HuH-7 (cell line): ENCODE measurements around the gene CAAP1.
A peak's percentile ranks its signal among the peaks of the same experiment; 100 is the strongest.
"Not testable (repeated sequence)": the region's sequence is repeated elsewhere in the genome, so short reads cannot be mapped to it uniquely, and the experiment has no call there.

Experiments used
- DNase-seq: peaks from one replicate; pipeline ENCODE4 v3.0.0; 2011; ENCODE audit warnings: low spot score

Gene CAAP1, protein sequence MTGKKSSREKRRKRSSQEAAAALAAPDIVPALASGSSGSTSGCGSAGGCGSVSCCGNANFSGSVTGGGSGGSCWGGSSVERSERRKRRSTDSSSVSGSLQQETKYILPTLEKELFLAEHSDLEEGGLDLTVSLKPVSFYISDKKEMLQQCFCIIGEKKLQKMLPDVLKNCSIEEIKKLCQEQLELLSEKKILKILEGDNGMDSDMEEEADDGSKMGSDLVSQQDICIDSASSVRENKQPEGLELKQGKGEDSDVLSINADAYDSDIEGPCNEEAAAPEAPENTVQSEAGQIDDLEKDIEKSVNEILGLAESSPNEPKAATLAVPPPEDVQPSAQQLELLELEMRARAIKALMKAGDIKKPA

DNA sequence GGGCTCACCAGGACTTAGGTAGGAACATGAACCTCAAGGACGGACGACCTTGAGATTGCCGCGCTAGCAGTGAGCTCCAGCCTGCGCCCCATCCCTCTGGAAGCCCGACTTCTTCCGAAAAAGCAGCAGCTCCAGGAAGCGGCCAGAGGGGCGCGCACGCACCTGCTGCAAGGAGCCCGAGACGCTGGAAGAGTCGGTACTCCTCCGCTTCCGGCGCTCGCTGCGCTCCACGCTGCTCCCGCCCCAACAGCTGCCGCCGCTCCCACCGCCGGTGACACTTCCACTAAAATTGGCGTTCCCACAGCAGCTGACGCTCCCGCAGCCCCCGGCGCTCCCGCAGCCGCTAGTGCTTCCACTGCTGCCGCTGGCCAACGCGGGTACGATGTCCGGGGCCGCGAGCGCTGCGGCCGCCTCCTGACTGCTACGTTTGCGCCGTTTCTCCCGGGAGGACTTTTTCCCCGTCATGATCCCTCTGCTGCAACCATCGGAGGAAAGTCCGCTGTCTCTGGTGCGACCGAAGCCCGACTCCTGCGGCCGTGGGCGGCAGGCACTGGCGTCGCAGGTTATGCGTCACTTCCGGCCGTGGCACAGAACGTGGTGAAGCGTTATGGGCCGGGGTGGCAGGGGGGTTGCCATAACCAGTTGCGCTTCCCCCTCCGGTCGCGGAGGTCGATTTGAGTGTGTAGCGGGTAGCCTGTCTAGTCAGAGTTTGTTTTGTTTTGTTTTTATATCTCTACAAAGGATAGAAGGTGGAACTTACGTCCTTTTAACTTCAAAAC is at the start of gene CAAP1:
Gene CAAP1 (minus strand): TSS at position 552 of the 779 bp plus-strand sequence. CDS start 87 bp downstream, at position 465.
- DNase-seq = peak; percentile 77

DNA sequence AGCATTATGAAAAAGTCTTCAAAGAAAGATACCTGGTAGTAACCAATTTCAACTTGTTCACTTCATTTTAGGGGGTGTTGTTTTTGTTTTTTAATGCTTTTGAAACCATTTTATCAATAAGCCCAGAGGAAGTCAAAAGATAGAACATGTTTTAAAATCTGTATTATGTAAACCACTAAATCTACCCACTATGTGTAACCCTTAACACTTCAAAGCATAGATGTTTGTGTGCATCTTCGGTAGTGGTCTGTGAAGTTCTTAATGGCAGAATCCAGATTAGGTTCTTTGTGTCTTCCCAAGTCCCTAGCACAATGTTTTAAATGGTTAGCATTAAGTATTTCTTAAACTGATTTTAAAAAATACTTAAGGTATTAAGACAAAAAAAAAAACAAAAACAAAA is 48.2 kb upstream of the CAAP1 start:
- DNase-seq = no peak

DNA sequence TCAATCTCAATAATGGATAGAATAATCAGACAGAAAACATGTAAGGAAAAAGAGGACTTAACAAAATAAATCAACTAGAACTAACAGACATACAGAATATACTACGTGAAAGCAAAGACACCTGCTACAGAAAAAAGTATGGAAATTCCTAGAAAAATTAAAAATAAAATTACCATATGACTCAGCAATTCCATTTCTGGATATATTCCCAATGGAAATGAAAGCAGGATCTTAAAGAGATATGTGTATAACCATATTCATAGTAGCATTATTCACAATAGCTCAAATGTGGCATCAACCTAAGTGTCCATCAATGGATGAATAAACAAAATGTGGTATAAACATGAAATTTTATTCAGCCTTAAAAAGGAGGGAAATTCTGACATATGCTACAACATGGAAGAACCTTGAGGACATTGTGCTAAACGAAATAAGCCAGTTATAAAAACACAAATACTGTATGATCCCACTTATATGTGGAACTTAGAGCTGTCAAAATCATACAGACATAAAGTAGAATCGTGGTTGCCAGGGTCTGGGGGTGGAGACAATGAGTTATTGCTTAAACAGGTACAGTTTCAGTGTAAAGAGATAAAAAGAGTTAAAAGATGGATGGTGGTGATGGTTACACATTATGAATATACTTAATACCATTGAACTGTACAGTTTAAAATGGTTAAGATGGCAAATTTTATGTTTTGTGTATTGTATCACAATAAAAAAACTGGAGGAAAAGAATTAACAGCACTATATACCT is 47.5 kb upstream of the CAAP1 start:
- DNase-seq = no peak

DNA sequence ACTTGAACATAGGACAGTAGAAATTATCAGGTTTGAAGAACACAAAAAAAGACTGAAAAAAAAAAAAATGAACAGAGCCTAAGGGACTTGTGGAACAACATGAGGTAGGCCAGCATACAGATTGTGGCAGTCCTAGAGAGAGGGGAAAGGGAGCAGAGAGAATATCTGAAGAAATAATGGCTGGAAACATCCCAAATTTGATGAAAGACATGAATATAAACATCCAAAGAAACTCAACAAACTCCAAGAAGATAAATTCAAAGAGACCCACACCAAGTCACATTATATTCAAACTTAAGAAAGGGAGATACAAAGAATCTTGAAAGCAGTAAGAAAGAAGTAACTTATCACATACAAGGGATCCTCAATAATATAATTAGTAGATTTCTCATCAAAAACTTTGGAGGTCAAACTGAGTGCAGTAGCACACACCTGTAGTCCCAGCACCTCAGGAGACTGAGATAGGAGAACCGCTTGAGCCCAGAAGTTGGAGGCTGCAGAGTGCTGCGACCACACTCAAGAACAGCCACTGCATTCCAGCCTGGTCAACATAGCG is 45.3 kb upstream of the CAAP1 start:
- no peak for DNase-seq

DNA sequence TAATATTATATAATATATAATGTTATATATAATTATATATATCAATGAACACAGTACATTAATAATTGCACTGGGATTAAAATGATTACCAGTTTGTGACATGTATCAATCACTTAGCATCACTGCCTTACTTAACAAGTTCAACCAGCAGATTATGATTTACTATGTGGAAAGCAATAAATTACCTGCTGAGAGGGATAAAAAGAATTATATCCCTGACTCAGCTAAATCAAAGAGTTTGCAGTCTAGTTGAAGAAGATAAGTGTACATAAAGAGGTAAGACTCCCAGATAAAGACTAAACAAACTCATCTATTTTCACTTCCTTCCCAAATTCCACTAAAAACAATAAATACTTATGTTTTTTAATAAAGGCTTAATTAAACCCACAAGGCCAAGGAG is 43.2 kb upstream of the CAAP1 start:
- DNase-seq = no peak

DNA sequence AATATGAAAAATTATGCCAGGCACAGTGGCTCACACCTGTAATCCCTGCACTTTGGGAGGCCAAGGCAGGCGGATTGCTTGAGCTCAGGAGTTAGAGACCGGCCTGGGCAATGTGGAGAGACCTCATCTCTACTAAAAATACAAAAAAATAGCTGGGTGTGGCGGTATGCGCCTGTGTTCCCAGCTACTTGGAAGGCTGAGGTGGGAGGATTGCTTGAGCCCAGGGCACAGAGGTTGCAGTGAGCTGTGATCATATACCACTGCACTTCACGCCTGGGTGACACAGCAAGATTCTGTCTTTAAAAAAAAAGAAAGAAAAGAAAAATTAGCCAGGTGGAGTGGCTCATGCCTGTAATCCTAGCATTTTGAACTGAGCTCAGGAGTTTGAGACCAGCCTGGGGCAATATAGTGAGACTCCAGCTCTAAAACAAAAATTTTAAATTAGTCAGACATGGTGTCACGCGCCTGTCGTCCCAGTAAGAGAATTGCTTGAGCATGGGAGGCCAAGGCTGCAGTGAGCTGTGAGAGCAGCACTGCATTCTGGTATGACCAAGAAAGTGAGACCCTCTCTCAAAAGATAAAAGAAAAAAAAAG is 36.4 kb upstream of the CAAP1 start:
- DNase-seq = no peak

DNA sequence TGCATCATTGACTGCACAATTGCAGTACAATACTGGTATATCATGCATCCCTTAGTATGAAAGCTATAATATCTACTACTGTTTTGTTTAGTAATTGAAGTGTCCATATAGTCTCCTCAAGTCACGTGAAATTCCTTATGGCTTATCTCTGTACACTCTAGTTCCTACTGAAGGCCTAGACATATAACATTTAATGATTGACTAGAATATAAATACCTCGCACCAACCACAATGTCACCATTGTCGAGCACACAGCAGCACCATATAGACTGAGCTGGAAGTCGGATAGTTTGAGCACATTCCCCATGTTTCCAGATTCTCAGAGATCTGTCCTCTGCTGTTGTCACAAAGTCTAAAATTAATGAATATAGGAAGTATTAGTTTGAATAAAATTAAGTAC is 33.0 kb upstream of the CAAP1 start:
- no peak for DNase-seq

DNA sequence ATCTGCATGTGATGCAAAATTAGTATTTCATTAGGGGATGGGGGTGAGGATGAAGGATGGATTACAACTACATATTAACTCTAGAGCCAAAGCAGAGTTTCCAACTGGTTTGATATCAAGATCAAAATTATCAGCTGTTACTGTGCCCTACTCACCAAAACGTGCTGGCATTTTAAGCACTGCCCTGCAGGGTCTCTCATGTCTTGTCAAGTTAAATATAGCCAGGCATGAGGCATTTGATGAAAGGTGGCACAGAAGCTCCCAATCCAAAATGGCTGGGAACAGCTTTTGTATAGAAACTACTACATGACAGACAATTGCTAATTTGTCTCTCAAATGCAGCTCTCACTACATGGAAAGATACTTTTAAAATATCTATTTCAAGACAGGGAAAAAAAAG is 27.1 kb upstream of the CAAP1 start:
- DNase-seq = no peak

DNA sequence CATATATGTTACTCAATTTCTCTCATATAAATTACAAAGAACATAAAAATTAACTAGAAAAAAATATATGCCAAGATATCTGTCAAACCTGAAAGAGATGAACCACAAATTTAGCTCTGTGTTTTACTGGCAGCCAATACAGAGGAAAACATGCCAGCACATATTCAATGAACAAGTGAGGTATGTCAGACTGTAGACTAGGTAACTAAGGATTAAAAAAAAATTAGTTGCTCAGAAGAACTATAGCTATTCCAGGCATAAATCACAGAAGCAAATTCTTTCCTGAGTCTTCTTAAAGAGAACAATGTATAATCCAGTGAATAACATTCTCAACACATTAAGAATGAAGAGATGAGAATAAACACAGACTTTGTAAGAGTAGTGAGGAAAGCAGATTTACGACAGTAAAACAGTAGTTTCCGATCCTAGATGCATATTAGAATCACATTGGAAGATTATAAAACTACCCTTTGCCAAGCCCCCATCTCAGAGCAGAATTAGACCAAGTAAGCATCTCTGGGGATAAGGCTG is 20.6 kb upstream of the CAAP1 start:
- DNase-seq = no peak

DNA sequence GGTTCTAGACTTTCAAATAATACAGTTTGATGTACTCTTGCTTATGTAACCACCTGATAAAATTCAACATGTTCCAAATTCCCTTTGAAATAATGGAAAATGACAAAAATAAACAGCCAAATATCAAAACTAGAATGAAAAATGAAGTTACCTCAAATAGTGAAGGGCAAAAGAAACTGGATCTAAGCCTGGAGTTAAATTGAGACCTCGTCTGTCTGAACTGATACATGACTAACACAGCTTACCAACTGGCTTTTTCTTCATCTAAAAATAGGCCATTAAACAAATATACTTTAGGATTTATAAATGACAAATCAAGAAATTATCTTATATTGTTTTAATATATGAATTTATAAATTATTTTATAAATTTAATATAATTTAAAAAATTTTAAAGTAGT is 12.1 kb upstream of the CAAP1 start:
- no peak for DNase-seq

DNA sequence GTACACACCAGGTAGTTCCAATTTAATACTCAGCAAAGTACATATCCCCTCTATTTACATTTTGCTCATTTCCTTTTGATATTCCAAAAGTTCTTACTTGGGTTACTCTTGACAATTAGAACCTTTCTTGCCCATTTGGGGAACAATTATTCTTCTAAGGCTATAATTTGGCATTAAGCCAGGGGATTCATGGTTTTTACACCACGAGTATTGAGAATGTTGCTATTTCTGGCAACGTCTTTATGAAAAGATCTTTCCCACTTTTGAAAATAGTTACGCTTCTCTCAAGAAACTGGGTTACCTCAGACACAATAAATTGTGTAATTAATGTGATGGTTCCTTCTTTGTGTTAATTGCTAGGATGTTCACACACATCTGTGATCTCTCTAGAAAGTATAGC is 11.5 kb upstream of the CAAP1 start:
- no peak for DNase-seq

DNA sequence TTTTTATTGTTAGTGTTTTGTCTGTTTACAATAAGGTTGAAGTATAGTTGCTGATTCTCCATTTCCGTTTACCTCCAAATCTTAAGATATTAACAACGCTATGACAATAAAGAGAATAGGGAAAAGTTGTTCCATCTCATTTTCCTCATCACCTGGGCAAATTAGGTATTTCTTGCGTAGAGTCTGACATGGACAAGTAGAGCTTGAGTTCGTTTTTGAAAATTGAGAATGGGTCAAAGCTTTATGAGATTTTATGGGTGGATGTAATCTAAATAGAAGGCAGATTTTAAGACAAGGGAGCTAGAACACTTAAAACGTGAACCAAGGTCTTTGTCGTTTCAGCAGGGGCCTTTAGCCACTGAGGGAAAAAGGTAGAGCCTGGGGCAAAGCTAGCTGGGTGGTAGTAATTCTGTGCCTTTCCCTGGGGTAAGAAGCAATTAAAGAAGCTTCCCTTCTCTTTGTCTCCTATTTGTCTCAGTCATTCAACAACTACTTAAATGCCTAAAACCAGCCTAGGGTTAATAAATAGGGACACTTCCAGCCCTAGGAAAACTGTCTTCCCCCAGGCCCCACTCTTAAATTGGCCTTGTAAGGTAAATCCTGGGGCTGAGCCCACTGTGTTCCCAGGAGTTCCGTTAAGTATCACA is 551 bp upstream of the CAAP1 start:
- DNase-seq = no peak

DNA sequence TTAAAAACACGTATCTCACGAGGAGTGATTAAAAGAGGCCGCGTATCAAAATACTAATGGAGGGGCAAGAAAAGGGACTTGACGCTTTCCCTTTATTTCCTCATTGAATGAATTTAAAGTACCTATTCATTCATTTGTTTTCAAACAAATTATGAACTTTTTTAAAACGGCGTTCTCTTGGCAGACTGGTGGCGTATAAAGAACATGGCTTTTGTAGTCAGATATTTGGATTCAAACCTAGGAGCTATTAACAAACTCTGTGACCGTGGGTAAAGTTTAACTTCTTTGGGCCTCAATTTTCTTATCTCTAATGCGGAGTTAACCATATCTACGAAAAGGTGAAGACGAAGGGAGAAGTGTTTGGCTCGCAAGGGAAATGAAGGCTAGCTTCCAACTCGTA is 876 bp downstream of the CAAP1 start:
- no peak for DNase-seq

DNA sequence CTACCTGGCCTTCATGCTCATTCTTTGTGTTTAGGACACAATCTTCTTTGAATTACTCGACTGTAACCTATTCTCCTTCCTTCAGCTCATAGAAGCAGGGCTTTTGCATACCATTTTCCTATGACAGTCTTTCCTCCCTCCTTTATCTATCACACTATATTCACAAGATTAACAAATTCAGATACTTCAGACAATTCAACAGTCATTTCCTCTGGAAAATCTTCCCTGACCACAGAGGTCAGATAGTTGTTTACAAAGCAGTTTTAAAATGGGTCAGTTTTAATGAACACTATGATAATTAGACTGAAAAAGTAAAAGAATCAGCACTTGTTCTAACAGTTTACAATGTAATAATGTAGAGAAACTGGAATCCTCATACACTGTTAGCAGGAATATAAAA is 4.3 kb downstream of the CAAP1 start:
- DNase-seq = no peak

DNA sequence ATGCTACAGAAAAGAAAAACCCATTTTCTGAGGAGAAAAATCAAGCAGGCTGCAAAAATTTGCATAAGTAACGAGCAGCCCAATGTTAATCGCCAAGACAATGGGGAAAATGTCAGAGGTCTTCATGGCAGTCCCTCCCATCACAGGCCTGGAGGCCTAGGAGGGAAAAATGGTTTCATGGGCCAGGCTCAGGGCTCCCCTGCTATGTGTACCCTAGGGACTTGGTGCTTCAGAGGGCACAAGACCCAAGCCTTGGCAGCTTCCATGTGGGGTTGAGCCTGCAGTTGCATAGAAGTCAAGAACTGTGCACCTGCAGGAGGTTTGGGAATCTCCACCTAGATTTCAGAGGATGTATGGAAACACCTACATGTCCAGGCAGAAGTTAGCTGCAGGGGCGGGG is 10.4 kb downstream of the CAAP1 start:
- no peak for DNase-seq

DNA sequence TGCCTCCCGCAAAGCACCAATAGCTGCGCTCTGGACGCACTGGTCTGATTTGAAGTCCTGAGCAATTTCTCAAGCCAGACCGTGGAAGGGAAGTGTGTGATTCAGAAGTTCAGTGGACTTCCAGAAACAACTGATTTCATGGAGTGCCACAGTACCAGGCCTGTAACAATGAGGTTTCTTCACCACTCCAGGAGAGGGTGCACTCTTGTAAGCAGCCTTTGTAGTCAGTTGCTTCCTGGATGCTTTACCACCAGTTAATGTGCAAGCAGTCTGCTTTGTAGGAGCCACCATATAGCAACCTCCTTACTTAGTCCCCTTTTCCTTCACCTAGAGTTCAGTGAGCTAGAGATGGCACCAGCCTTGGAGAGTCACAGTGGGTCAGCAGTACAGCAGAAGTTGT is 12.3 kb downstream of the CAAP1 start:
- DNase-seq = no peak

DNA sequence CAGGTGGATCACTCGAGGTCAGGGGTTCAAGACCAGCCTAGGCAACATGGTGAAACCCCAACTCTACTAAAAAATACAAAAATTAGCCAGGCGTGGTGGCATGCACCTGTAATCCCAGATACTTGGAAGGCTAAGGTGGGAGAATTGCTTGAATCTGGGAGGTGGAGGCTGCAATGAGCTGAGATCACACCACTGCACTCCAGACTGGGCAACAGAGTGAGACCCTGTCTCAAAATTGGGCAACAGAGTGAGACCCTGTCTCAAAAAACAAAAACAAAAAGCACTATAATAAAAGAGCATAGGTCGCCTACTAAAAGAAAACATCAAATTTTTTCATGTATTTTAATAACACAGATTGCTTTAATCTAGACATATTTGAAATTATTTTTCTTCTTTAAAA is 17.4 kb downstream of the CAAP1 start:
- DNase-seq = not testable (repeated sequence)

DNA sequence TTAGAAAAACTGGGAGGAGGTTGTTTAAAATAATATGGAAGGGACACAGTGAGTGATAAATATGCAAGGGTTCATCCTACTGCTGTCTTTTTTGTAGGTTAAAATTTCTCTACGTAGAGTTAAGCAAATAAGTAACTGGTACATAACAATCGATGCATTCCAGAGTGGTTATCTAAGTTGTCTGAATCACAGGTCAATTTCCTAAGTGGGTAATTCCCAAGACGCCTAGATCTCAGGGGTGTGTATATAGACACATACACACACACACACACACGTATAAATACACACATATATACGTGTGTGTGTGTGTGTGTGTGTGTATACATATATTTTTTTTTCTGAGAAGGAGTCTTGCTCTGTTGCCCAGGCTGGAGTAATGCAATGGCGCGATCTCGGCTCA is 22.3 kb downstream of the CAAP1 start:
- DNase-seq = no peak

DNA sequence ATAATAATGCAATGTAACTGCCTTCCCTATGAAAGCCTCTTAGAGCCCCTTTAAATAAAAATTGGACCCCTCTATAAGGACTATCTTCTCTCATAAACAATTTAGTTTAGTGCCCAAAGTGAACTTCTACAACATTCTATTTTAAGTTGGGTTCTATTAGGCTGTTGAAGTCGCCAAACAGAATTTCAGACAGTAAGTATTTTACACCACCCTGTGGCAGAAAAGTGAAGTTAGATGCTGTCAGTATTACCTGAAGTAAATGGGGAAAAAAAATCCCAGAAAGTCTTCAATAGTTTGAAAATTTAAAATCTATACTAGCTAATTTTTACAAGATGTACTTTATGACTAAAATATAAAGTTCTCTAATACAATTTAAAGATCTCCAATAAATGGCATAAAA is 29.5 kb downstream of the CAAP1 start:
- no peak for DNase-seq

DNA sequence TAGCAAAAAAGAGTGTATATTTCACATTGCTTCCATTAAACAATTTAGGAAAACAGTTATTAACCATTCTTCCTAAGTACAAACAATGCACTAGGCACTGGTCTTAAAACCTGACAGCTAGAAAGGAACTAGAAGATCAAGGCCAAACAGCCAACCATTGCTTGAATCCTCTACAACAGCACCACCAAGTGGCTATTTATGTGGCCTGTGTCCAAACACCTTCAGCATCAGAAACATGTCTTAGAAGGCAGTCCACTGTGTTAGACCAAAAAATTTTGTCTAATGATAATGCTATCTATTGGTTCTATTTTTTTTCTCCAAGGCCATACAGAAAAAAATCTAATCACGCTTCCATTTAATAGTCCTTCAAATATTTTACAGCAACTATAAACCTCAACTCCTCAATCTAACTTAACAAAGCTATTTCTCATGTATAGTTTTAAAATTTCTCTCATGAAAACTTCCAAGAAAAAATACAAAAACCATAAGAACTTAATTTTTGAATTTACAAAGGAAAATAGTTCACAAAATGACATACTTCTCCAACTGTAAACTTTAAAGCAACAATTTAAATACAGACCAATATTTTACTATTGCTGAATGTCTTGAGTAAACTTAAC is 36.1 kb downstream of the CAAP1 start:
- DNase-seq = peak; percentile 9

DNA sequence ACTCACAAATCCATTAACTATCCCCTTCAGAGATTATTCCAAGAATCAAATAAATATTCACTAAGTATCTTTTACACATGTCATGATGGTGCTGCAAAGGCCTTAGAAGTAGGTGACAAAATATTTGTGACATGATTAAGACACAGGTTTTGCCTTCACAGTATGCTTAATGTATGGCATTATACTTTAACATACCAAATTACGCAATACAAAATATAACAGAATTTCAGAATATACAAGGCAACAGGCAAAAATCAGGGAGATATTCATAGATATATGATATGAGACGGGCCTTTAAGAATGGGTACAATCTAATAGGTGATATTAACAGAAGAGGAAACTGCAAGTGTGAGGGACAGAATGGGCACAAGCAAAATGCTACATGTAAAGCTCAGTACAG is 41.6 kb downstream of the CAAP1 start:
- no peak for DNase-seq
